ENCODE measurements around the gene GALNT17. TPM values are rescaled to one million over a fixed set of nuclear protein-coding genes. Genes with fewer than 3 reads are reported as not detected.

The GALNT17 gene
- total RNA-seq = not detected in 2 replicates

DNA sequence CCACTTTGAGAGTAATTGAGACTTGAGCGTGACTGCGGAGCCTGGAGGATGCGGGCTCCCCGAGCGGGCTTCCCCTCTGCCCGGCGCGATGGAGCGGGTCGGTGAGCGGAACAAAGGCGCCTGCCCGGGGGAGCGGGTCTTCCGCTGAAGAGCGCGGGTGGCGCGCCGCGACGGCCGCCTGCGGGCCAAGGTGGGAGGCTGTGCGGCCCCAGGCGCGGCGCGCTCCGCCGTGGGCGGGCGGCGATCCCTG lies at the start of gene GALNT17:
GALNT17 (plus strand) TSS at position 18 of the 250 bp plus-strand sequence.

Data from smooth muscle cell of the umbilical artery (primary cell).